ENCODE results near the gene CYP4X1. TPM values are rescaled to one million over a fixed set of nuclear protein-coding genes. Genes with fewer than 3 reads are reported as not detected.

Gene CYP4X1
- total RNA-seq, 1 experiment from 2014 or later = 0.44 TPM

GRCh38 chr1:47059376-47059775 is 35.9 kb downstream of the CYP4X1 start:
- H3K9ac ChIP-seq (ENCODE audit: extremely low read depth, insufficient read length, low read length) = no peak overlapping the region
- no peak overlapping the region for H3K27ac Mint-ChIP-seq
- no peak overlapping the region for H3K4me2 ChIP-seq (ENCODE audit: insufficient read depth, insufficient read length, low read length)
- H3K4me1 ChIP-seq (ENCODE audit: insufficient read depth, low read length) = no peaks in the 10 kb centered on the region
- no peaks in the 10 kb centered on the region for H3K4me1 Mint-ChIP-seq
- H3K18ac ChIP-seq (ENCODE audit: insufficient read length, low read depth, low read length) = no peak overlapping the region
- peaks cover 0 to 2% (median 0%) of the 10 kb centered on the region in 3 experiments; a peak in 2 of 7 replicates for H3K36me3 Mint-ChIP-seq (ENCODE audit: insufficient read depth in 1 of 3, low read depth in 3 of 3)
- no peaks in the 10 kb centered on the region for H4K20me1 ChIP-seq (ENCODE audit: control insufficient read depth, insufficient read depth, insufficient read length)
- H2BK120ac ChIP-seq (ENCODE audit: low read depth, low read length, poor library complexity, severe bottlenecking) = no peak overlapping the region
- no peaks in the 10 kb centered on the region for H3K9me3 ChIP-seq (ENCODE audit: control insufficient read depth, low read depth, low read length)
- no peaks in the 10 kb centered on the region for H3K79me2 ChIP-seq (ENCODE audit: insufficient read depth, low read length)
- no peak overlapping the region for H2BK20ac ChIP-seq (ENCODE audit: low read depth, low read length, poor library complexity, severe bottlenecking)
- no peaks in the 10 kb centered on the region for H3K27me3 ChIP-seq (ENCODE audit: insufficient read depth, low read length)
- no peaks in the 10 kb centered on the region for H3K79me1 ChIP-seq (ENCODE audit: insufficient read depth, low read depth, low read length, poor library complexity, severe bottlenecking)
- DNase-seq = no peak
- no peak overlapping the region for H2BK5ac ChIP-seq (ENCODE audit: insufficient read length, low read length)
- no peaks in the 10 kb centered on the region for H3K23me2 ChIP-seq (ENCODE audit: insufficient read length, low read depth, low read length, poor library complexity, severe bottlenecking)
- H2BK15ac ChIP-seq (ENCODE audit: low read depth, low read length) = no peak overlapping the region
- no peak overlapping the region for H2AFZ ChIP-seq (ENCODE audit: low read length)
- H4K91ac ChIP-seq (ENCODE audit: insufficient read length, low read depth, low read length) = no peak overlapping the region
- H3K27ac ChIP-seq (ENCODE audit: insufficient read length, low read depth, low read length) = no peak overlapping the region
- H4K5ac ChIP-seq (ENCODE audit: insufficient read length, low read depth, low read length) = no peak overlapping the region
- H3K4ac ChIP-seq (ENCODE audit: low read depth, low read length) = no peak overlapping the region
- no peak overlapping the region for H3K23ac ChIP-seq (ENCODE audit: insufficient read length, low read depth, low read length)
- H3K14ac ChIP-seq (ENCODE audit: insufficient read depth, low read length) = no peak overlapping the region
- no peak overlapping the region for H2BK12ac ChIP-seq (ENCODE audit: insufficient read length, low read depth, low read length)
- peaks cover 6 to 15% of the 10 kb centered on the region in 2 experiments; a peak in 4 of 5 replicates for H3K9me3 Mint-ChIP-seq
- peaks cover 33% of the 10 kb centered on the region for H3K27me3 Mint-ChIP-seq (ENCODE audit: low read depth)
- H3T11ph ChIP-seq (ENCODE audit: low read length) = no peak overlapping the region
- no peak overlapping the region for H4K8ac ChIP-seq (replicated peaks; ENCODE audit: insufficient read length, low read depth, low read length)
- WGBS (ENCODE audit: extremely low coverage, insufficient read length, low lambda C conversion rate) = no CpG with 5 or more reads among the region's 1 CpG
- TF ChIP-seq CTCF (conservative IDR thresholded peaks at IDR 0.05) = no peak
- H2AK5ac ChIP-seq (ENCODE audit: insufficient read length, low read length) = no peak overlapping the region
- H3K4me3 Mint-ChIP-seq = no peak overlapping the region; a peak in 1 of 5 replicates
- no peak overlapping the region for H3K56ac ChIP-seq (ENCODE audit: insufficient read length, low read depth, low read length)
